ENCODE results near the gene RGMB. TPM values are rescaled to one million over a fixed set of nuclear protein-coding genes. Genes with fewer than 3 reads are reported as not detected.

Gene RGMB
- polyA plus RNA-seq, 4 donors, result 3.2 to 60.0 (median 29.7) TPM

GRCh38 chr5:98769210-98769958, 4.1 kb upstream of the RGMB start:
- H3K27ac ChIP-seq (ENCODE audit: low read depth in 1 of 3, low read length in 2 of 3), result peak overlapping the region; percentile 12 to 87 (median 82)
- WGBS, 3 donors, result 0 to 1% (median 1%) methylated on average over 44 to 55 of the region's 55 CpGs
- no peak for FAIRE-seq
- H3K36me3 ChIP-seq (ENCODE audit: control insufficient read depth in 3 of 3, insufficient read depth in 2 of 3, low read depth in 1 of 3, low read length in 3 of 3), result peaks cover 0 to 4% (median 0%) of the 10 kb centered on the region in 3 donors
- peak overlapping the region; percentile 56 to 65 (median 64) for H3K4me3 ChIP-seq (ENCODE audit: low read depth in 1 of 3, low read length in 3 of 3)
- H3K4me1 ChIP-seq (ENCODE audit: control insufficient read depth in 3 of 3, insufficient read depth in 2 of 3, low read depth in 1 of 3, low read length in 2 of 3), result peaks cover 0 to 4% (median 0%) of the 10 kb centered on the region in 3 donors
- DNase-seq, result peak; percentile 40 to 79
- no peaks in the 10 kb centered on the region for H3K9me3 ChIP-seq (ENCODE audit: control insufficient read depth in 2 of 2, insufficient read depth in 1 of 2, low read depth in 1 of 2, low read length in 1 of 2)
- H3K27me3 ChIP-seq (ENCODE audit: control insufficient read depth in 3 of 3, insufficient read depth in 3 of 3, low read length in 3 of 3), result peaks cover 0 to 4% (median 0%) of the 10 kb centered on the region in 3 donors

GRCh38 chr5:98769959-98770208, 3.6 kb upstream of the RGMB start:
- DNase-seq, result peak; percentile 44 to 67
- no peaks in the 10 kb centered on the region for H3K9me3 ChIP-seq (ENCODE audit: control insufficient read depth in 2 of 2, insufficient read depth in 1 of 2, low read depth in 1 of 2, low read length in 1 of 2)
- H3K27ac ChIP-seq (ENCODE audit: low read depth in 1 of 3, low read length in 2 of 3), result peak overlapping the region; percentile 12 to 87 (median 82)

GRCh38 chr5:98770209-98770910, 3.1 kb upstream of the RGMB start:
- H3K4me1 ChIP-seq (ENCODE audit: control insufficient read depth in 3 of 3, insufficient read depth in 2 of 3, low read depth in 1 of 3, low read length in 2 of 3), result peaks cover 0 to 4% (median under 1%) of the 10 kb centered on the region in 3 donors
- H3K27me3 ChIP-seq (ENCODE audit: control insufficient read depth in 3 of 3, insufficient read depth in 3 of 3, low read length in 3 of 3), result peaks cover 0 to 4% (median 0%) of the 10 kb centered on the region in 3 donors
- H3K36me3 ChIP-seq (ENCODE audit: control insufficient read depth in 3 of 3, insufficient read depth in 2 of 3, low read depth in 1 of 3, low read length in 3 of 3), result peaks cover 0 to 8% (median 0%) of the 10 kb centered on the region in 3 donors
- WGBS, 3 donors, result 0 to 1% (median 1%) methylated on average over 39 of the region's 39 CpGs
- peak overlapping the region; percentile 24 to 87 (median 82) for H3K27ac ChIP-seq (ENCODE audit: low read depth in 1 of 3, low read length in 2 of 3)
- peak; percentile 53 to 84 for DNase-seq
- no peak for FAIRE-seq
- peak overlapping the region; percentile 56 to 65 (median 64) for H3K4me3 ChIP-seq (ENCODE audit: low read depth in 1 of 3, low read length in 3 of 3)
- H3K9me3 ChIP-seq (ENCODE audit: control insufficient read depth in 2 of 2, insufficient read depth in 1 of 2, low read depth in 1 of 2, low read length in 1 of 2), result no peaks in the 10 kb centered on the region

More at GRCh38 chr5:98769959-98770208, 3.6 kb upstream of the RGMB start:
- H3K4me1 ChIP-seq (ENCODE audit: control insufficient read depth in 3 of 3, insufficient read depth in 2 of 3, low read depth in 1 of 3, low read length in 2 of 3), result peaks cover 0 to 4% (median 0%) of the 10 kb centered on the region in 3 donors
- H3K4me3 ChIP-seq (ENCODE audit: low read depth in 1 of 3, low read length in 3 of 3), result peak overlapping the region; percentile 56 to 65 (median 64)
- 0 to 1% (median 0%) methylated on average over 12 of the region's 12 CpGs for WGBS, 3 donors
- H3K27me3 ChIP-seq (ENCODE audit: control insufficient read depth in 3 of 3, insufficient read depth in 3 of 3, low read length in 3 of 3), result peaks cover 0 to 4% (median 0%) of the 10 kb centered on the region in 3 donors
- H3K36me3 ChIP-seq (ENCODE audit: control insufficient read depth in 3 of 3, insufficient read depth in 2 of 3, low read depth in 1 of 3, low read length in 3 of 3), result peaks cover 0 to 8% (median 0%) of the 10 kb centered on the region in 3 donors
- no peak for FAIRE-seq

GRCh38 chr5:98770911-98771322, 2.5 kb upstream of the RGMB start:
- Histone ChIP-seq H3K4me3 (ENCODE audit: low read depth in 1 of 3, low read length in 3 of 3) (peak overlapping the region; percentile 56 to 65 (median 64)), H3K27me3 (ENCODE audit: control insufficient read depth in 3 of 3, insufficient read depth in 3 of 3, low read length in 3 of 3) (peaks cover 0 to 4% (median 0%) of the 10 kb centered on the region in 3 donors), H3K36me3 (ENCODE audit: control insufficient read depth in 3 of 3, insufficient read depth in 2 of 3, low read depth in 1 of 3, low read length in 3 of 3) (peaks cover 0 to 8% (median 0%) of the 10 kb centered on the region in 3 donors), H3K4me1 (ENCODE audit: control insufficient read depth in 3 of 3, insufficient read depth in 2 of 3, low read depth in 1 of 3, low read length in 2 of 3) (peaks cover 0 to 5% (median 4%) of the 10 kb centered on the region in 3 donors), H3K27ac (ENCODE audit: low read depth in 1 of 3, low read length in 2 of 3) (peak overlapping the region; percentile 24 to 87 (median 82)), H3K9me3 (ENCODE audit: control insufficient read depth in 2 of 2, insufficient read depth in 1 of 2, low read depth in 1 of 2, low read length in 1 of 2) (no peaks in the 10 kb centered on the region)
- FAIRE-seq (no peak), DNase-seq (no peak)
- WGBS, 3 donors, result 0 to 1% (median 1%) methylated on average over 6 of the region's 6 CpGs

GRCh38 chr5:98771382-98772109, 1.9 kb upstream of the RGMB start:
- DNase-seq (peak; percentile 95 to 96), FAIRE-seq (no peak)
- Histone ChIP-seq H3K9me3 (ENCODE audit: control insufficient read depth in 2 of 2, insufficient read depth in 1 of 2, low read depth in 1 of 2, low read length in 1 of 2) (no peaks in the 10 kb centered on the region), H3K36me3 (ENCODE audit: control insufficient read depth in 3 of 3, insufficient read depth in 2 of 3, low read depth in 1 of 3, low read length in 3 of 3) (peaks cover 0 to 8% (median 0%) of the 10 kb centered on the region in 3 donors), H3K27me3 (ENCODE audit: control insufficient read depth in 3 of 3, insufficient read depth in 3 of 3, low read length in 3 of 3) (peaks cover 0 to 4% (median 0%) of the 10 kb centered on the region in 3 donors), H3K27ac (ENCODE audit: low read depth in 1 of 3, low read length in 2 of 3) (peak overlapping the region in 2 of 3 donors; percentile 82 to 87), H3K4me1 (ENCODE audit: control insufficient read depth in 3 of 3, insufficient read depth in 2 of 3, low read depth in 1 of 3, low read length in 2 of 3) (peaks cover 0 to 5% (median 4%) of the 10 kb centered on the region in 3 donors), H3K4me3 (ENCODE audit: low read depth in 1 of 3, low read length in 3 of 3) (peak overlapping the region in 2 of 3 donors; percentile 56 to 65)
- WGBS, 3 donors, result 1 to 3% (median 3%) methylated on average over 18 of the region's 18 CpGs

- peaks cover 0 to 5% (median 4%) of the 10 kb centered on the region in 3 donors for H3K4me1 ChIP-seq (ENCODE audit: control insufficient read depth in 3 of 3, insufficient read depth in 2 of 3, low read depth in 1 of 3, low read length in 2 of 3)
- 3 to 11% (median 7%) methylated on average over 34 of the region's 34 CpGs for WGBS, 3 donors
- peaks cover 0 to 4% (median 0%) of the 10 kb centered on the region in 3 donors for H3K27me3 ChIP-seq (ENCODE audit: control insufficient read depth in 3 of 3, insufficient read depth in 3 of 3, low read length in 3 of 3)
- FAIRE-seq, result no peak
- peak overlapping the region; percentile 54 to 81 (median 76) for H3K27ac ChIP-seq (ENCODE audit: low read depth in 1 of 3, low read length in 2 of 3)
- peak overlapping the region in 2 of 3 donors; percentile 79 to 99 for H3K4me3 ChIP-seq (ENCODE audit: low read depth in 1 of 3, low read length in 3 of 3)
- no peaks in the 10 kb centered on the region for H3K9me3 ChIP-seq (ENCODE audit: control insufficient read depth in 2 of 2, insufficient read depth in 1 of 2, low read depth in 1 of 2, low read length in 1 of 2)
- peak; percentile 34 to 92 for DNase-seq
- peaks cover 0 to 8% (median 0%) of the 10 kb centered on the region in 3 donors for H3K36me3 ChIP-seq (ENCODE audit: control insufficient read depth in 3 of 3, insufficient read depth in 2 of 3, low read depth in 1 of 3, low read length in 3 of 3)
Measured at GRCh38 chr5:98772415-98773213, 849 bp upstream of the RGMB start.

GRCh38 chr5:98773214-98773463, 324 bp upstream of the RGMB start:
- FAIRE-seq, result no peak
- 0 to 1% (median 0%) methylated on average over 16 of the region's 16 CpGs for WGBS, 3 donors
- Histone ChIP-seq H3K9me3 (ENCODE audit: control insufficient read depth in 2 of 2, insufficient read depth in 1 of 2, low read depth in 1 of 2, low read length in 1 of 2) (no peaks in the 10 kb centered on the region), H3K27ac (ENCODE audit: low read depth in 1 of 3, low read length in 2 of 3) (peak overlapping the region; percentile 54 to 81 (median 76)), H3K27me3 (ENCODE audit: control insufficient read depth in 3 of 3, insufficient read depth in 3 of 3, low read length in 3 of 3) (peaks cover 0 to 4% (median 0%) of the 10 kb centered on the region in 3 donors), H3K36me3 (ENCODE audit: control insufficient read depth in 3 of 3, insufficient read depth in 2 of 3, low read depth in 1 of 3, low read length in 3 of 3) (peaks cover 0 to 8% (median 0%) of the 10 kb centered on the region in 3 donors), H3K4me3 (ENCODE audit: low read depth in 1 of 3, low read length in 3 of 3) (peak overlapping the region in 2 of 3 donors; percentile 79 to 99), H3K4me1 (ENCODE audit: control insufficient read depth in 3 of 3, insufficient read depth in 2 of 3, low read depth in 1 of 3, low read length in 2 of 3) (peaks cover 0 to 5% (median 4%) of the 10 kb centered on the region in 3 donors)
- DNase-seq, result no peak

All from small intestine (tissue), 7 donors.